Natural killer cell (primary cell): ENCODE data around the gene RYR3. TPM values are rescaled to one million over a fixed set of nuclear protein-coding genes. Genes with fewer than 3 reads are reported as not detected.

Experiments
- ATAC-seq, 3 donors: fragments of 150-1000 bp in 2 of 3; fragments of 200-7000 bp in 1 of 3; cut with Tn5 transposase; 1 replicate in 1 of 3; 2 replicates in 2 of 3; pipeline ENCODE4 v1.10.0; 2021; ENCODE audit warnings: mild to moderate bottlenecking in 2 of 3, moderate library complexity in 2 of 3
- DNase-seq, 2 donors: peaks; one replicate each; pipeline versions ENCODE4 v3.0.0 to v3.0.0-alpha.2; 2013 to 2021; ENCODE audit warnings: mixed read lengths in 1 of 2
- H3K27ac ChIP-seq: one replicate; pipeline ENCODE4 v1.5.1; 2013; ENCODE audit warnings: mild to moderate bottlenecking, low read length
- H3K27me3 ChIP-seq: one replicate; pipeline ENCODE4 v1.6.1; 2013; ENCODE audit warnings: low read length; ENCODE audit not compliant: control insufficient read depth, insufficient read depth
- H3K36me3 ChIP-seq: one replicate; pipeline ENCODE4 v1.6.1; 2013; ENCODE audit warnings: low read length; ENCODE audit not compliant: control insufficient read depth, insufficient read depth
- H3K4me1 ChIP-seq: one replicate; pipeline ENCODE4 v1.6.1; 2013; ENCODE audit warnings: low read length; ENCODE audit not compliant: control insufficient read depth, insufficient read depth
- H3K4me3 ChIP-seq: one replicate; pipeline ENCODE4 v1.5.1; 2013; ENCODE audit warnings: low read length
- H3K9me3 ChIP-seq: one replicate; pipeline ENCODE4 v1.6.1; 2013; ENCODE audit warnings: low read length; ENCODE audit not compliant: control insufficient read depth, insufficient read depth
- H3K27ac Mint-ChIP-seq, 2 donors: one replicate each; pipeline ENCODE4 v1.8.0; 2022; ENCODE audit warnings: mild to moderate bottlenecking in 2 of 2, mixed read lengths in 2 of 2, moderate library complexity in 1 of 2
- H3K27me3 Mint-ChIP-seq, 2 donors: one replicate each; pipeline ENCODE4 v1.8.0; 2022; ENCODE audit warnings: low read depth in 2 of 2, mixed read lengths in 2 of 2
- H3K36me3 Mint-ChIP-seq: one replicate; pipeline ENCODE4 v1.8.0; 2022; ENCODE audit warnings: mixed read lengths
- H3K4me1 Mint-ChIP-seq, 2 donors: one replicate each; pipeline ENCODE4 v1.8.0; 2022; ENCODE audit warnings: mixed read lengths in 2 of 2
- H3K4me3 Mint-ChIP-seq: one replicate; pipeline ENCODE4 v1.8.0; 2022; ENCODE audit warnings: mild to moderate bottlenecking, moderate library complexity, mixed read lengths
- H3K9me3 Mint-ChIP-seq, 2 donors: one replicate each; pipeline ENCODE4 v1.8.0; 2022; ENCODE audit warnings: mixed read lengths in 2 of 2
- WGBS: methylation state at CpG from one replicate; pipeline ENCODE4 v1.1.7; 2013; ENCODE audit warnings: missing lambda C conversion rate; ENCODE audit not compliant: insufficient coverage; 5-methylcytosine and 5-hydroxymethylcytosine counted together
- intact Hi-C: fragments of 100-400 bp; cut with micrococcal nuclease; formaldehyde crosslinking; loops from one replicate; pipeline ENCODE4 v1.14.2; 2022
- total RNA-seq, 4 donors: library from RNA; stranded (reverse); fragments of 120-200 nt in 1 of 4; gene quantifications; one replicate each; pipeline versions ENCODE4 v1.2.3 to v1.2.4, GENCODE V29; 2013 to 2022
- TF ChIP-seq, protein P1 (sequence below): fragments of 200-600 bp; IDR thresholded peaks from one replicate; pipeline ENCODE4 v1.8.0; 2022; ENCODE audit warnings: antibody characterized with exemption

Gene RYR3
- total RNA-seq, 3 donors from 2014 or later (not counting 1 experiment from before 2014, with no cell fraction given) = 0.09 to 6.2 TPM; not detected in 1

DNA sequence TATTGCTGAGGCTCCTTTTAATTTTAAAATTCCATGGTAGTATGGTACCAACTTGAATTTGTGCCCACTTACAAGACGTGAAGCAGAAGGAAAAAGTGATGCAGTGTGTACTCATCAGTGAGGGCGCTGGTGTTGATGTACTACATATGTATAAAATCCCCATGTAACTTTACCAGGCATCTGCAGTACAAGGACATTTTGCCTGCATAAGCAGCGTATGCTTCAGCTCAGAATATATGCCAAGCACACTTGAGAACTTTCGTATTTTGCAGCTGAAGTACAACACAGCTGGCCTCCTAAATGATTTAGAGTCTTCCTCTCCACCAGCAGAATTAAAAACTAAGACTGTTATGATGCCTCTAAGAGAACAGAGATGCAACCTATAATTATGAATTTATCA lies 108.9 kb downstream of the RYR3 start:
- Mint-ChIP-seq H3K4me1 (no peaks in the 10 kb centered on the region), H3K9me3 (peaks cover 0 to 2% of the 10 kb centered on the region in 2 donors), H3K36me3 (no peaks in the 10 kb centered on the region), H3K27ac (no peak overlapping the region), H3K4me3 (no peak overlapping the region), H3K27me3 (peaks cover 8 to 15% of the 10 kb centered on the region in 2 donors)
- Histone ChIP-seq H3K4me1 (no peaks in the 10 kb centered on the region), H3K36me3 (no peaks in the 10 kb centered on the region), H3K9me3 (no peaks in the 10 kb centered on the region), H3K27ac (no peak overlapping the region), H3K27me3 (no peaks in the 10 kb centered on the region), H3K4me3 (no peak overlapping the region)
- 82% methylated on average over 4 of the region's 4 CpGs for WGBS
- intact Hi-C loops = no loop called here
- TF ChIP-seq, protein P1, sequence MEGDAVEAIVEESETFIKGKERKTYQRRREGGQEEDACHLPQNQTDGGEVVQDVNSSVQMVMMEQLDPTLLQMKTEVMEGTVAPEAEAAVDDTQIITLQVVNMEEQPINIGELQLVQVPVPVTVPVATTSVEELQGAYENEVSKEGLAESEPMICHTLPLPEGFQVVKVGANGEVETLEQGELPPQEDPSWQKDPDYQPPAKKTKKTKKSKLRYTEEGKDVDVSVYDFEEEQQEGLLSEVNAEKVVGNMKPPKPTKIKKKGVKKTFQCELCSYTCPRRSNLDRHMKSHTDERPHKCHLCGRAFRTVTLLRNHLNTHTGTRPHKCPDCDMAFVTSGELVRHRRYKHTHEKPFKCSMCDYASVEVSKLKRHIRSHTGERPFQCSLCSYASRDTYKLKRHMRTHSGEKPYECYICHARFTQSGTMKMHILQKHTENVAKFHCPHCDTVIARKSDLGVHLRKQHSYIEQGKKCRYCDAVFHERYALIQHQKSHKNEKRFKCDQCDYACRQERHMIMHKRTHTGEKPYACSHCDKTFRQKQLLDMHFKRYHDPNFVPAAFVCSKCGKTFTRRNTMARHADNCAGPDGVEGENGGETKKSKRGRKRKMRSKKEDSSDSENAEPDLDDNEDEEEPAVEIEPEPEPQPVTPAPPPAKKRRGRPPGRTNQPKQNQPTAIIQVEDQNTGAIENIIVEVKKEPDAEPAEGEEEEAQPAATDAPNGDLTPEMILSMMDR = no peak
- DNase-seq = no peak
- no peak for ATAC-seq

DNA sequence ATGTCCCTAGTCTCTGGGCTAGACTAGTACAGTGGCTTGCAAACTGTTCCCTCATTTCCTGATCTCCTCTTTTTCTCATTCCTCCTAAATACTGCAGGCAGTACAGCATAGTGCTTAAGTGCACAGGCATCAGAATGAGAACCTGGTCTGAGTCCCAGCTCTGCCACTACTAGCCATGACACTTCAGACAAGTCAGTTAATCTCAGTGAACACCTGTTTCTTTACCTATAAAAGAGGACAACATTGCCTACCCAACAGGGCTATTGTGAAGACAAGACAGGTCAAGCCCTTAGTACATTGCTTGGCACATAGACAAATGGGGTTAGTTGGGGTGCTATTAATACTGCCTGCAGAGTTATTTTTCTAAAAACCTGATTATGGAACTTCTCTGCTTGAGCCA lies 113.3 kb downstream of the RYR3 start:
- no peak overlapping the region for H3K4me3 Mint-ChIP-seq
- no peaks in the 10 kb centered on the region for H3K27me3 ChIP-seq
- peaks cover 0 to 11% of the 10 kb centered on the region in 2 donors for H3K27me3 Mint-ChIP-seq
- H3K4me1 Mint-ChIP-seq = no peaks in the 10 kb centered on the region
- TF ChIP-seq, protein P1 = no peak
- H3K36me3 Mint-ChIP-seq = no peaks in the 10 kb centered on the region
- ATAC-seq = no peak
- no peaks in the 10 kb centered on the region for H3K9me3 ChIP-seq
- H3K9me3 Mint-ChIP-seq = peaks cover 0 to 2% of the 10 kb centered on the region in 2 donors
- DNase-seq = no peak
- no peak overlapping the region for H3K4me3 ChIP-seq
- H3K4me1 ChIP-seq = no peaks in the 10 kb centered on the region
- no peak overlapping the region for H3K27ac Mint-ChIP-seq
- intact Hi-C loops = no loop called here
- no peak overlapping the region for H3K27ac ChIP-seq
- no peaks in the 10 kb centered on the region for H3K36me3 ChIP-seq

DNA sequence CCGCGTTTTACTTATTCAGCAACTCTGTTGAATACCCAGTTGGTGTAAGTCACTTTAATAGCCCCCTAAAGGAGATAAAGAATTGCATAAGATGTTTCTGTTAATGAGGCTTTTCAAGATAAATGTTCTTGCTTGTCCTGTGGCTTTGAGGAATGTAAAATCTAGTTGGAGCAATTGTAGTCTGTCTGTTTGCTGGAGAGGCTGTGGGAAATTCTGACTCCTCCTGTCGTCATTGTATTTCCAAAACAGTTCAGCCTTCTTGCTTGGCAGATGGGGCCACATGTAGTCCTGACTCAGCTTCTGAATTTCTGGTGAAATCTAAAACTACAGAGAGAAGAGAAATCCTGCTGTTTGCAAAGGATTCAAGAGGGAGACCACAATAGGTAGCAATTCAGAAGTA lies 114.4 kb downstream of the RYR3 start:
- intact Hi-C loops = no loop called here
- 84% methylated on average over 3 of the region's 3 CpGs for WGBS
- DNase-seq (no peak), ATAC-seq (no peak)
- Histone ChIP-seq H3K9me3 (no peaks in the 10 kb centered on the region), H3K4me3 (no peak overlapping the region), H3K36me3 (no peaks in the 10 kb centered on the region), H3K4me1 (no peaks in the 10 kb centered on the region), H3K27me3 (no peaks in the 10 kb centered on the region), H3K27ac (no peak overlapping the region)
- TF ChIP-seq, protein P1 = no peak
- no peak overlapping the region for H3K4me3 Mint-ChIP-seq
- H3K4me1 Mint-ChIP-seq = no peaks in the 10 kb centered on the region
- H3K9me3 Mint-ChIP-seq = peaks cover 0 to 2% of the 10 kb centered on the region in 2 donors
- no peaks in the 10 kb centered on the region for H3K36me3 Mint-ChIP-seq
- no peak overlapping the region for H3K27ac Mint-ChIP-seq
- H3K27me3 Mint-ChIP-seq = peaks cover 8 to 18% of the 10 kb centered on the region in 2 donors

DNA sequence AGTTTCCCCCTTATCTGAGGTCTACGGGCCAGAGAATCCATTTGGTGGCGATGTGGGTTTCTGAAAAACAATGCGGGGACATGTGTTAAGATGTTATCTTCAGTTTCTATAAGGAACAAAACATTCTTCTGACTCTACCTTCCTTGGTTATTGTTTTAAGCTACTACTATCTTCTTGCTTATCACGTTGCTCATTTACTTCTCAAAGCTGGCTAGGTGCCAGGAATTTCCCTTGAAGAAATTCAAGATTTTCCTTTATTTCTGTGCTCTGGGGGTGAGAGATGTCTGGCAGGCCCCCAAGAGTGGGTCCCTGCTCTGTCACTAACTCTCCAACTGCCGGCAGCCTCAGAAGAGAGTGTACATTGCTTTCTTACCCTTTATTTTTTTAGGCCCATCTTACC lies 119.8 kb downstream of the RYR3 start:
- no peaks in the 10 kb centered on the region for H3K4me1 ChIP-seq
- no peaks in the 10 kb centered on the region for H3K9me3 ChIP-seq
- no peaks in the 10 kb centered on the region for H3K36me3 Mint-ChIP-seq
- no peak overlapping the region for H3K4me3 ChIP-seq
- no peak overlapping the region for H3K4me3 Mint-ChIP-seq
- 89% methylated on average over 4 of the region's 5 CpGs for WGBS
- H3K4me1 Mint-ChIP-seq = no peaks in the 10 kb centered on the region
- H3K27me3 ChIP-seq = no peaks in the 10 kb centered on the region
- H3K9me3 Mint-ChIP-seq = no peaks in the 10 kb centered on the region
- no peak for ATAC-seq
- DNase-seq = no peak
- no peaks in the 10 kb centered on the region for H3K36me3 ChIP-seq
- TF ChIP-seq, protein P1 = no peak
- no peak overlapping the region for H3K27ac Mint-ChIP-seq
- no peak overlapping the region for H3K27ac ChIP-seq
- intact Hi-C loops = no loop called here
- H3K27me3 Mint-ChIP-seq = peaks cover 8 to 10% of the 10 kb centered on the region in 2 donors
